Tibial nerve (tissue), 4 donors: ENCODE data around the gene MAPRE2. TPM values are rescaled to one million over a fixed set of nuclear protein-coding genes. Genes with fewer than 3 reads are reported as not detected.
A peak's percentile ranks its signal among the peaks of the same experiment; 100 is the strongest.

ENCODE experiments used
- DNase-seq, 2 donors: peaks; one replicate each; pipeline ENCODE4 v3.0.0-alpha.2; 2019; ENCODE audit warnings: low spot score in 2 of 2
- H3K27ac ChIP-seq, 4 donors: fragments of 200-600 bp; sonication (generic) in 3 of 4; one replicate each; pipeline ENCODE4 v1.5.1; 2017 to 2019; ENCODE audit warnings: mild to moderate bottlenecking in 1 of 4
- H3K27me3 ChIP-seq, 2 donors: fragments of 200-600 bp; sonication (generic) in 1 of 2; one replicate each; pipeline versions ENCODE4 v1.5.1 to v1.6.0; 2017 to 2019
- H3K36me3 ChIP-seq, 3 donors: fragments of 200-600 bp; sonication (generic); one replicate each; pipeline ENCODE4 v1.5.1; 2018 to 2019
- H3K4me1 ChIP-seq, 4 donors: fragments of 200-600 bp; sonication (generic) in 3 of 4; one replicate each; pipeline ENCODE4 v1.5.1; 2017 to 2019
- H3K4me3 ChIP-seq, 4 donors: fragments of 200-600 bp; sonication (generic) in 3 of 4; one replicate each; pipeline ENCODE4 v1.5.1; 2017 to 2019; ENCODE audit warnings: mild to moderate bottlenecking in 1 of 4, moderate library complexity in 1 of 4
- H3K9me3 ChIP-seq, 4 donors: fragments of 200-600 bp; sonication (generic) in 3 of 4; one replicate each; pipeline ENCODE4 v1.5.1; 2017 to 2019
- CTCF ChIP-seq, 5 experiments: fragments of 200-600 bp in 3 of 5; fragments of 450-650 bp in 2 of 5; sonication (generic) in 3 of 5; IDR thresholded peaks; one replicate each; pipeline ENCODE4 v1.5.1; 2016 to 2019; ENCODE audit warnings: antibody characterized with exemption in 5 of 5, mild to moderate bottlenecking in 3 of 5, moderate library complexity in 2 of 5
- EP300 ChIP-seq, 2 donors: sonication (generic); formaldehyde crosslinking; IDR thresholded peaks; one replicate each; pipeline ENCODE4 v1.6.1; 2017; ENCODE audit warnings: antibody characterized with exemption in 2 of 2, mild to moderate bottlenecking in 1 of 2
- POLR2A ChIP-seq, 2 donors: fragments of 450-650 bp; IDR thresholded peaks; one replicate each; pipeline ENCODE4 v1.6.1; 2017; ENCODE audit warnings: antibody characterized with exemption in 2 of 2, mild to moderate bottlenecking in 2 of 2, moderate library complexity in 2 of 2
- WGBS, 2 donors: methylation state at CpG; one replicate each; pipeline ENCODE4 v1.1.5; 2018; 5-methylcytosine and 5-hydroxymethylcytosine counted together
- total RNA-seq, 4 donors: library from RNA; depleted of rRNA; stranded (reverse); fragments of >200 nt; gene quantifications; one replicate each; pipeline ENCODE4 v1.1.0, GENCODE V29; 2016

The MAPRE2 gene
- total RNA-seq, 4 donors from 2014 or later: 18.9 to 33.3 (median 29.4) TPM

GRCh38 chr18:35110554-35111485 is 69.6 kb downstream of the MAPRE2 start:
- H3K4me3 ChIP-seq: no peak overlapping the region
- peaks cover 0 to 3% (median 0%) of the 10 kb centered on the region in 4 donors for H3K9me3 ChIP-seq
- no peaks in the 10 kb centered on the region for H3K27me3 ChIP-seq
- DNase-seq: no peak
- H3K27ac ChIP-seq: no peak overlapping the region
- peaks cover 0 to 23% (median 0%) of the 10 kb centered on the region in 3 donors for H3K36me3 ChIP-seq
- TF ChIP-seq POLR2A (IDR thresholded peaks at IDR 0.05): no peak
- TF ChIP-seq EP300 (IDR thresholded peaks at IDR 0.05): no peak
- TF ChIP-seq CTCF (IDR thresholded peaks at IDR 0.05): no peak
- no peaks in the 10 kb centered on the region for H3K4me1 ChIP-seq
- WGBS, 2 donors: 86 to 88% methylated on average over 3 of the region's 3 CpGs

GRCh38 chr18:35112696-35113095 is 71.5 kb downstream of the MAPRE2 start:
- no peak overlapping the region for H3K27ac ChIP-seq
- H3K27me3 ChIP-seq: no peaks in the 10 kb centered on the region
- H3K4me3 ChIP-seq: no peak overlapping the region
- H3K4me1 ChIP-seq: peaks cover 0 to 14% (median 7%) of the 10 kb centered on the region in 4 donors
- H3K9me3 ChIP-seq: peaks cover 0 to 3% (median 0%) of the 10 kb centered on the region in 4 donors
- no peak for TF ChIP-seq CTCF (IDR thresholded peaks at IDR 0.05)
- no peak for TF ChIP-seq EP300 (IDR thresholded peaks at IDR 0.05)
- TF ChIP-seq POLR2A (IDR thresholded peaks at IDR 0.05): no peak
- H3K36me3 ChIP-seq: peaks cover 0 to 23% (median 0%) of the 10 kb centered on the region in 3 donors
- no peak for DNase-seq

GRCh38 chr18:35114305-35114704 is 73.1 kb downstream of the MAPRE2 start:
- Histone ChIP-seq H3K4me3 (no peak overlapping the region), H3K27ac (no peak overlapping the region), H3K9me3 (no peaks in the 10 kb centered on the region), H3K27me3 (no peaks in the 10 kb centered on the region), H3K36me3 (peaks cover 0 to 14% (median 0%) of the 10 kb centered on the region in 3 donors), H3K4me1 (peaks cover 0 to 29% (median 18%) of the 10 kb centered on the region in 4 donors)
- WGBS, 2 donors: 73 to 84% methylated on average over 3 of the region's 3 CpGs
- no peak for DNase-seq
- TF ChIP-seq POLR2A (IDR thresholded peaks at IDR 0.05): no peak
- no peak for TF ChIP-seq CTCF (IDR thresholded peaks at IDR 0.05)
- TF ChIP-seq EP300 (IDR thresholded peaks at IDR 0.05): no peak

- WGBS, 2 donors: 89 to 92% methylated on average over 9 of the region's 9 CpGs
- H3K36me3 ChIP-seq: peaks cover 0 to 10% (median 0%) of the 10 kb centered on the region in 3 donors
- DNase-seq: no peak
- no peak for TF ChIP-seq POLR2A (IDR thresholded peaks at IDR 0.05)
- no peak for TF ChIP-seq CTCF (IDR thresholded peaks at IDR 0.05)
- TF ChIP-seq EP300 (IDR thresholded peaks at IDR 0.05): no peak
- H3K9me3 ChIP-seq: no peaks in the 10 kb centered on the region
- peak overlapping the region in 1 of 4 donors; percentile 71 for H3K27ac ChIP-seq
- peaks cover 0 to 54% (median 19%) of the 10 kb centered on the region in 4 donors for H3K4me1 ChIP-seq
- H3K4me3 ChIP-seq: no peak overlapping the region
- no peaks in the 10 kb centered on the region for H3K27me3 ChIP-seq
Observed at GRCh38 chr18:35116784-35117318, 75.6 kb downstream of the MAPRE2 start.

GRCh38 chr18:35117372-35117771 is 76.2 kb downstream of the MAPRE2 start:
- H3K9me3 ChIP-seq: no peaks in the 10 kb centered on the region
- peaks cover 0 to 5% (median 0%) of the 10 kb centered on the region in 3 donors for H3K36me3 ChIP-seq
- no peaks in the 10 kb centered on the region for H3K27me3 ChIP-seq
- DNase-seq: no peak
- WGBS, 2 donors: 91 to 92% methylated on average over 6 of the region's 6 CpGs
- H3K27ac ChIP-seq: peak overlapping the region in 2 of 4 donors; percentile 71 to 83
- H3K4me1 ChIP-seq: peaks cover 0 to 58% (median 19%) of the 10 kb centered on the region in 4 donors
- TF ChIP-seq EP300 (IDR thresholded peaks at IDR 0.05) (no peak), CTCF (IDR thresholded peaks at IDR 0.05) (no peak), POLR2A (IDR thresholded peaks at IDR 0.05) (no peak)
- no peak overlapping the region for H3K4me3 ChIP-seq
